ENCODE data around the gene KPNA3.
"Not testable (repeated sequence)": the region's sequence is repeated elsewhere in the genome, so short reads cannot be mapped to it uniquely, and the experiment has no call there.

Gene KPNA3

GRCh38 chr13:49807681-49808080 is 15.2 kb upstream of the KPNA3 start:
- no peak for DNase-seq (ENCODE audit: low read depth)

- no peak for DNase-seq (ENCODE audit: low read depth)
These were observed 13.6 kb upstream of the KPNA3 start for GRCh38 chr13:49806126-49806536.

- not testable (repeated sequence) for DNase-seq (ENCODE audit: low read depth)
These were observed 10.6 kb upstream of the KPNA3 start for GRCh38 chr13:49803047-49803446.

- no peak for DNase-seq (ENCODE audit: low read depth)
These were observed 9.9 kb upstream of the KPNA3 start for GRCh38 chr13:49802426-49802825.

- peak; percentile 18 for DNase-seq (ENCODE audit: low read depth)
These were observed 552 bp downstream of the KPNA3 start for GRCh38 chr13:49791711-49792549.

- no peak for DNase-seq (ENCODE audit: low read depth)
These were observed 1.2 kb downstream of the KPNA3 start for GRCh38 chr13:49791315-49791710.

GRCh38 chr13:49789968-49790367 is 2.5 kb downstream of the KPNA3 start:
- no peak for DNase-seq (ENCODE audit: low read depth)

- no peak for DNase-seq (ENCODE audit: low read depth)
These were observed 6.0 kb downstream of the KPNA3 start for GRCh38 chr13:49786401-49787008.

- DNase-seq (ENCODE audit: low read depth): no peak
These were observed 7.5 kb downstream of the KPNA3 start for GRCh38 chr13:49784886-49785570.

GRCh38 chr13:49783865-49784264 is 8.6 kb downstream of the KPNA3 start:
- DNase-seq (ENCODE audit: low read depth): no peak

- DNase-seq (ENCODE audit: low read depth): no peak
These were observed 9.7 kb downstream of the KPNA3 start for GRCh38 chr13:49782784-49783183.

- DNase-seq (ENCODE audit: low read depth): no peak
These were observed 10.7 kb downstream of the KPNA3 start for GRCh38 chr13:49781806-49782205.

GRCh38 chr13:49779721-49780120 is 12.8 kb downstream of the KPNA3 start:
- no peak for DNase-seq (ENCODE audit: low read depth)

- DNase-seq (ENCODE audit: low read depth): no peak
These were observed 14.5 kb downstream of the KPNA3 start for GRCh38 chr13:49777746-49778614.

GRCh38 chr13:49776871-49777270 is 15.6 kb downstream of the KPNA3 start:
- no peak for DNase-seq (ENCODE audit: low read depth)

GRCh38 chr13:49774376-49775005 is 18.0 kb downstream of the KPNA3 start:
- DNase-seq (ENCODE audit: low read depth): no peak

GRCh38 chr13:49772828-49773227 is 19.7 kb downstream of the KPNA3 start:
- no peak for DNase-seq (ENCODE audit: low read depth)

- DNase-seq (ENCODE audit: low read depth): not testable (repeated sequence)
These were observed 30.7 kb downstream of the KPNA3 start for GRCh38 chr13:49761811-49762210.

- DNase-seq (ENCODE audit: low read depth): no peak
These were observed 31.9 kb downstream of the KPNA3 start for GRCh38 chr13:49760558-49760957.

- no peak for DNase-seq (ENCODE audit: low read depth)
These were observed 33.0 kb downstream of the KPNA3 start for GRCh38 chr13:49759503-49759902.

GRCh38 chr13:49756263-49756662 is 36.2 kb downstream of the KPNA3 start:
- no peak for DNase-seq (ENCODE audit: low read depth)

GRCh38 chr13:49754146-49754545 is 38.3 kb downstream of the KPNA3 start:
- DNase-seq (ENCODE audit: low read depth): no peak

All from activated T-cell treated with anti-CD3 and anti-CD28 coated beads for 1 hour (primary cell).